ENCODE data around the gene QRSL1.

DNA sequence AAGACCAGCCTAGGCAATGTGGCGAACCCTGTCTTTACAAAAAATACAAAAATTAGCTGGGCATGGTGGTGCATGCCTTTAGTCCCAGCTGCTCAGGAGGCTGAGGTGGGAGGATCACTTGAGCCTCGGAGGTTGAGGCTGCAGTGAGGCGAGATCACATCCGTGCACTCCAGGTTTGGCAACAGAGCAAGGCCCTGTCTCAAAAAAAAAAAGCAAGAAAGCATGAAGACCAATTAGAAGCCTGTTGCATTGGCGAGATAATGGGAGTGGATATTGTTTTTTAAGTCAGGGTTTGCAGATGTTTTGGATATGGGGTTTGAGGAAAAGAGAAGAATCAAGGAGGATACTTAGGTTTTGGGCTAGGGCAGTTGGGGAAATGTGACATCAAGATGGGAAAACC, 5.2 kb downstream of the QRSL1 start:
- TF ChIP-seq CTCF (conservative IDR thresholded peaks at IDR 0.05; ENCODE audit: low read depth in 2 of 2) = no peak
- TF ChIP-seq CREB1 (CRISPR knock-in tag; IDR thresholded peaks at IDR 0.05; ENCODE audit: low read depth) = no peak
